Liver (tissue), 9 donors: ENCODE measurements around the gene TMBIM1. TPM values are rescaled to one million over a fixed set of nuclear protein-coding genes. Genes with fewer than 3 reads are reported as not detected.
"Not testable (repeated sequence)": the region's sequence is repeated elsewhere in the genome, so short reads cannot be mapped to it uniquely, and the experiment has no call there.

Source experiments
- DNase-seq: peaks from one replicate; pipeline ENCODE4 v3.0.0-alpha.2; 2017; ENCODE audit warnings: low spot score
- H3K27ac ChIP-seq, 2 donors: one replicate each; pipeline ENCODE4 v1.7.0; 2013; ENCODE audit warnings: inconsistent platforms in 2 of 2, low read length in 2 of 2, control low read depth in 1 of 2, low read depth in 1 of 2, mild to moderate bottlenecking in 1 of 2
- H3K27me3 ChIP-seq, 4 donors: one replicate each; pipeline versions ENCODE4 v1.6.1 to v1.7.0; 2013; ENCODE audit warnings: low read length in 3 of 4, inconsistent platforms in 1 of 4, mild to moderate bottlenecking in 1 of 4, moderate library complexity in 1 of 4; ENCODE audit not compliant: control insufficient read depth in 4 of 4, insufficient read depth in 4 of 4
- H3K36me3 ChIP-seq, 4 donors: one replicate each; pipeline versions ENCODE4 v1.6.1 to v1.7.0; 2013; ENCODE audit warnings: low read length in 3 of 4, mild to moderate bottlenecking in 3 of 4, low read depth in 1 of 4, moderate library complexity in 1 of 4; ENCODE audit not compliant: control insufficient read depth in 4 of 4, insufficient read depth in 3 of 4
- H3K4me1 ChIP-seq, 4 donors: one replicate each; pipeline versions ENCODE4 v1.6.1 to v1.7.0; 2013; ENCODE audit warnings: low read length in 3 of 4, mild to moderate bottlenecking in 3 of 4, moderate library complexity in 1 of 4; ENCODE audit not compliant: control insufficient read depth in 4 of 4, insufficient read depth in 4 of 4
- H3K4me3 ChIP-seq, 3 donors: one replicate each; pipeline versions ENCODE4 v1.6.1 to v1.7.0; 2013; ENCODE audit warnings: low read length in 3 of 3, control low read depth in 1 of 3, low read depth in 1 of 3, mild to moderate bottlenecking in 1 of 3
- H3K9ac ChIP-seq, 2 donors: one replicate each; pipeline ENCODE4 v1.7.0; 2013; ENCODE audit warnings: low read length in 2 of 2, mild to moderate bottlenecking in 2 of 2, moderate library complexity in 2 of 2, control low read depth in 1 of 2, low read depth in 1 of 2
- H3K9me3 ChIP-seq, 4 donors: one replicate each; pipeline versions ENCODE4 v1.6.1 to v1.7.0; 2013; ENCODE audit warnings: low read length in 3 of 4; ENCODE audit not compliant: control insufficient read depth in 4 of 4
- ATF3 ChIP-seq: IDR thresholded peaks from 2 replicates; pipeline ENCODE4 v1.6.1; 2016; ENCODE audit warnings: antibody characterized with exemption
- FOXA1 ChIP-seq: IDR thresholded peaks from 2 replicates; pipeline ENCODE4 v1.6.1; 2016; ENCODE audit warnings: antibody characterized with exemption
- GABPA ChIP-seq, 2 donors: IDR thresholded peaks in 1 of 2; conservative IDR thresholded peaks in 1 of 2; 2 replicates each; pipeline ENCODE4 v1.6.1; 2016; ENCODE audit warnings: antibody characterized with exemption in 2 of 2, mild to moderate bottlenecking in 1 of 2, moderate library complexity in 1 of 2
- HNF4G ChIP-seq: IDR thresholded peaks from 2 replicates; pipeline ENCODE4 v1.6.1; 2016; ENCODE audit warnings: antibody characterized with exemption
- JUND ChIP-seq, 2 donors: IDR thresholded peaks; 2 replicates each; pipeline ENCODE4 v1.6.1; 2016; ENCODE audit warnings: antibody characterized with exemption in 2 of 2
- NR2F2 ChIP-seq: IDR thresholded peaks from 2 replicates; pipeline ENCODE4 v1.6.1; 2016; ENCODE audit warnings: antibody characterized with exemption
- RAD21 ChIP-seq, 2 donors: IDR thresholded peaks; 2 replicates each; pipeline ENCODE4 v1.6.1; 2016; ENCODE audit warnings: antibody characterized with exemption in 2 of 2, mild to moderate bottlenecking in 2 of 2
- RXRA ChIP-seq, 2 donors: IDR thresholded peaks; 2 replicates each; pipeline ENCODE4 v1.6.1; 2017 to 2018; ENCODE audit warnings: antibody characterized with exemption in 2 of 2, mild to moderate bottlenecking in 1 of 2
- SP1 ChIP-seq: IDR thresholded peaks from 2 replicates; pipeline ENCODE4 v1.6.1; 2018; ENCODE audit warnings: antibody characterized with exemption, mild to moderate bottlenecking
- TAF1 ChIP-seq: conservative IDR thresholded peaks from 2 replicates; pipeline ENCODE4 v1.6.1; 2016; ENCODE audit warnings: antibody characterized with exemption, mild to moderate bottlenecking
- YY1 ChIP-seq: IDR thresholded peaks from 2 replicates; pipeline ENCODE4 v1.6.1; 2016; ENCODE audit warnings: antibody characterized with exemption, mild to moderate bottlenecking
- WGBS: extraction: QIAGEN DNeasy Blood & Tissue Kit; methylation state at CpG from one replicate; pipeline ENCODE4 v1.1.7; 2013; 5-methylcytosine and 5-hydroxymethylcytosine counted together
- polyA plus RNA-seq, 2 donors: library from polyadenylated mRNA; stranded (reverse) in 1 of 2; unstranded in 1 of 2; fragments of 200-250 nt in 1 of 2; fragments of >200 nt in 1 of 2; fragmentation: Nextera tagmentation in 1 of 2; extraction: Ambion mirVana in 1 of 2; gene quantifications; one replicate each; pipeline versions ENCODE4 v1.2.1 to v1.2.3, GENCODE V29; 2013 to 2015
- total RNA-seq, 2 donors: library from RNA; depleted of rRNA; stranded (reverse); fragments of >200 nt; gene quantifications; one replicate each; pipeline ENCODE4 v1.2.3, GENCODE V29; 2014
- TF ChIP-seq, protein P1 (sequence below): fragments of 150-350 bp; IDR thresholded peaks from 2 replicates; pipeline ENCODE4 v1.5.1; 2017; ENCODE audit warnings: improper control_type of control experiment, low read depth, low read length; ENCODE audit not compliant: missing input control
- TF ChIP-seq, protein P2 (sequence below): IDR thresholded peaks from 2 replicates; pipeline ENCODE4 v1.6.1; 2016; ENCODE audit warnings: antibody characterized with exemption
- donor health status: healthy.
- donor health status: healthy.
- donor health status: healthy.
- donor health status: healthy.
- donor health status: healthy.

The TMBIM1 gene
- total and polyA plus RNA-seq, 4 donors = 61.8 to 133 (median 114) TPM

- WGBS = 82% methylated on average over 4 of the region's 4 CpGs
- TF ChIP-seq TAF1 = no peak
- no peak for TF ChIP-seq GABPA (IDR thresholded peaks at IDR 0.05 in 1 of 2, conservative IDR thresholded peaks at IDR 0.05 in 1 of 2)
- no peak for TF ChIP-seq JUND (IDR thresholded peaks at IDR 0.05)
- no peak overlapping the region for H3K27ac ChIP-seq
Observed at GRCh38 chr2:218274586-218274985, 17.7 kb downstream of the TMBIM1 start.

GRCh38 chr2:218273908-218274249 is 18.4 kb downstream of the TMBIM1 start:
- H3K9me3 ChIP-seq = no peaks in the 10 kb centered on the region
- H3K27ac ChIP-seq = no peak overlapping the region
- no peak overlapping the region for H3K9ac ChIP-seq
- H3K4me3 ChIP-seq = no peak overlapping the region
- H3K27me3 ChIP-seq = no peaks in the 10 kb centered on the region
- H3K36me3 ChIP-seq = peaks cover 10 to 52% (median 45%) of the 10 kb centered on the region in 4 donors
- no peak for DNase-seq
- H3K4me1 ChIP-seq = peaks cover 2 to 31% (median 28%) of the 10 kb centered on the region in 4 donors
- 77% methylated on average over 2 of the region's 2 CpGs for WGBS
- no peak for TF ChIP-seq JUND (IDR thresholded peaks at IDR 0.05)
- no peak for TF ChIP-seq SP1
- TF ChIP-seq, protein P1, sequence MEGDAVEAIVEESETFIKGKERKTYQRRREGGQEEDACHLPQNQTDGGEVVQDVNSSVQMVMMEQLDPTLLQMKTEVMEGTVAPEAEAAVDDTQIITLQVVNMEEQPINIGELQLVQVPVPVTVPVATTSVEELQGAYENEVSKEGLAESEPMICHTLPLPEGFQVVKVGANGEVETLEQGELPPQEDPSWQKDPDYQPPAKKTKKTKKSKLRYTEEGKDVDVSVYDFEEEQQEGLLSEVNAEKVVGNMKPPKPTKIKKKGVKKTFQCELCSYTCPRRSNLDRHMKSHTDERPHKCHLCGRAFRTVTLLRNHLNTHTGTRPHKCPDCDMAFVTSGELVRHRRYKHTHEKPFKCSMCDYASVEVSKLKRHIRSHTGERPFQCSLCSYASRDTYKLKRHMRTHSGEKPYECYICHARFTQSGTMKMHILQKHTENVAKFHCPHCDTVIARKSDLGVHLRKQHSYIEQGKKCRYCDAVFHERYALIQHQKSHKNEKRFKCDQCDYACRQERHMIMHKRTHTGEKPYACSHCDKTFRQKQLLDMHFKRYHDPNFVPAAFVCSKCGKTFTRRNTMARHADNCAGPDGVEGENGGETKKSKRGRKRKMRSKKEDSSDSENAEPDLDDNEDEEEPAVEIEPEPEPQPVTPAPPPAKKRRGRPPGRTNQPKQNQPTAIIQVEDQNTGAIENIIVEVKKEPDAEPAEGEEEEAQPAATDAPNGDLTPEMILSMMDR = no peak
- TF ChIP-seq, protein P2, sequence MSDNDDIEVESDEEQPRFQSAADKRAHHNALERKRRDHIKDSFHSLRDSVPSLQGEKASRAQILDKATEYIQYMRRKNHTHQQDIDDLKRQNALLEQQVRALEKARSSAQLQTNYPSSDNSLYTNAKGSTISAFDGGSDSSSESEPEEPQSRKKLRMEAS = no peak
- TF ChIP-seq YY1 = no peak
- no peak for TF ChIP-seq GABPA (IDR thresholded peaks at IDR 0.05 in 1 of 2, conservative IDR thresholded peaks at IDR 0.05 in 1 of 2)
- no peak for TF ChIP-seq RXRA (IDR thresholded peaks at IDR 0.05)

More at GRCh38 chr2:218274586-218274985, 17.7 kb downstream of the TMBIM1 start:
- DNase-seq = no peak
- Histone ChIP-seq H3K4me1 (peaks cover 2 to 26% (median 23%) of the 10 kb centered on the region in 4 donors), H3K9me3 (no peaks in the 10 kb centered on the region), H3K27me3 (no peaks in the 10 kb centered on the region), H3K9ac (no peak overlapping the region), H3K4me3 (no peak overlapping the region), H3K36me3 (peaks cover 17 to 57% (median 51%) of the 10 kb centered on the region in 4 donors)

DNA sequence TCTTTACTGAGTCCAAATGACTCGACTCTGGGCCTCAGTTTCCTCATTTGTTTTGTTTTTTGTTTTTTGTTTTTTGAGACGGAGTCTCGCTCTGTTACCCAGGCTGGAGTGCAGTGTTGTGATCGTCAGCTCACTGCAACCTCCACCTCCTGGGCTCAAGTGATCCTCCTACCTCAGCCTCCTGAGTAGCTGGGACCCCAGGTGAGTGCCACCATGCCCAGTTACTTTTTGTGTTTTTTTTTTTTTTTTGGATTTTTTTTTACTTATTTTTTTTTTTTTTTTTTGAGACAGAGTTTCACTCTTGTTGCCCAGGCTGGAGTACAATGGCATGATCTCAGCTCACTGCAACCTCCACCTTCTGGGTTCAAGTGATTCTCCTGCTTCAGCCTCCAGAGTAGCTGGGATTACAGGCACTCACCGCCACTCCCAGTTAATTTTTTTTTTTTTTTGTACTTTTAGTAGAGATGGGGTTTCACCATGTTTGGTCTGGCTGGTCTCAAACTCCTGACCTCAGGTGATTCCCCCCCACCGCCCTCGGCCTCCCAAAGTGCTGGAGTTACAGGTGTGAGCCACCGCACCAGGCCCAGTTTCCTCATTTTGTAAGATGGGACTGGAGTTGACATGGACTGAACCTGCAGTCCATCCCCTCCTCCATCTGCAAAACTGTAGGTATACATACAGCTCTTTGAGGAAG is 18.9 kb downstream of the TMBIM1 start:
- DNase-seq, H3K9me3 ChIP-seq, H3K4me3 ChIP-seq, H3K9ac ChIP-seq, H3K27me3 ChIP-seq: not testable (repeated sequence)
- Histone ChIP-seq H3K36me3 (peaks cover 9 to 47% (median 40%) of the 10 kb centered on the region in 4 donors), H3K4me1 (peaks cover 2 to 32% (median 28%) of the 10 kb centered on the region in 4 donors), H3K27ac (peak overlapping the region in 1 of 2 donors; percentile 37)
- WGBS = 85% methylated on average over 8 of the region's 8 CpGs

DNA sequence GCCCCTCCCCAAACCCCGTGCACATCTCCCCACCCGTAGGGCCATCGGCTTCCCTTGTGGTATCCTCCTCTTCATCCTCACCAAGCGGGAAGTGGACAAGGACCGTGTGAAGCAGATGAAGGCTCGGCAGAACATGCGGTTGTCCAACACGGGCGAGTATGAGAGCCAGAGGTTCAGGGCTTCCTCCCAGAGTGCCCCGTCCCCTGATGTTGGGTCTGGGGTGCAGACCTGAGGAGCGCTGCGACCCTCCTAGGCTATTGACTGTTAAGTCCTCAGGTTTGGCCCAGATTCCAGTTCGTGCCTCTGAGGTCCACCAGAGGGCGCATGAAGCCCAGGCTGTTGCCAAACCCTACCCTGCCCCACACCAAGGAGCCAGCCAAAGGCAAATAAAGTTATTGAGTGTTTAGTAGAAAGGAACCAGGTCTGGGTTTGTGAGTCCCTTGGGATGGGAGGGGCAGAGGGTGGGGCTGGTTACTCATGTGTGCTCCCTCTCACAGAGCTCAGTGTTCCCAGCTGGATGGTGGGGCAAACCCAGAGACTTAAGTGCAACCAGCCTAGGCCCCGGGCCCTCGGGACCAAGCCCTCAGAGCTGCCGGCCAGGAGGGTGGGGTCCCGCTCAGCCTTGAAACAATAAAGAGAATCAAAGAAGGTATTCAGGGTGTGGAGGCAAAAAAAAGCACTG is 19.6 kb downstream of the TMBIM1 start:
- Histone ChIP-seq H3K4me1 (peaks cover 2 to 32% (median 28%) of the 10 kb centered on the region in 4 donors), H3K36me3 (peaks cover 8 to 40% (median 36%) of the 10 kb centered on the region in 4 donors), H3K27ac (peak overlapping the region; percentile 35 to 49), H3K27me3 (no peaks in the 10 kb centered on the region), H3K4me3 (no peak overlapping the region), H3K9ac (no peak overlapping the region), H3K9me3 (no peaks in the 10 kb centered on the region)
- WGBS = 24% methylated on average over 18 of the region's 18 CpGs
- DNase-seq = peak; percentile 86
- TF ChIP-seq SP1 (peak; percentile 42), RXRA (IDR thresholded peaks at IDR 0.05) (peak; percentile 46 to 55), YY1 (peak; percentile 42), RAD21 (IDR thresholded peaks at IDR 0.05) (peak; percentile 97), ATF3 (peak; percentile 41), HNF4G (peak; percentile 10), GABPA (IDR thresholded peaks at IDR 0.05 in 1 of 2, conservative IDR thresholded peaks at IDR 0.05 in 1 of 2) (no peak), FOXA1 (no peak), NR2F2 (peak; percentile 25)
- TF ChIP-seq, protein P1 = peak; percentile 93
- TF ChIP-seq, protein P2 = no peak
